Endometrial microvascular endothelial cells (primary cell): ENCODE measurements around the gene SLC22A7. TPM values are rescaled to one million over a fixed set of nuclear protein-coding genes. Genes with fewer than 3 reads are reported as not detected.
"Not testable (repeated sequence)": the region's sequence is repeated elsewhere in the genome, so short reads cannot be mapped to it uniquely, and the experiment has no call there.

ENCODE experiments used
- in situ Hi-C: cut with HindIII; loops from 2 replicates; pipeline ENCODE4 v1.10.0; 2017; ENCODE audit warnings: low sequenced_read_pairs, low pct_unique_long_range_greater_than_20kb; ENCODE audit errors: inconsistent ontology term
- total RNA-seq: library from RNA; depleted of rRNA; stranded (reverse); fragments of >200 nt; gene quantifications from one replicate; pipeline ENCODE4 v1.2.3, GENCODE V29; 2015; ENCODE audit errors: inconsistent ontology term

Gene SLC22A7
- total RNA-seq, 1 donor from 2014 or later = not detected

GRCh38 chr6:43308990-43309477 is 11.0 kb downstream of the SLC22A7 start:
- in situ Hi-C loops = no loop called here

GRCh38 chr6:43310134-43310533 is 12.1 kb downstream of the SLC22A7 start:
- in situ Hi-C loops = no loop called here

DNA sequence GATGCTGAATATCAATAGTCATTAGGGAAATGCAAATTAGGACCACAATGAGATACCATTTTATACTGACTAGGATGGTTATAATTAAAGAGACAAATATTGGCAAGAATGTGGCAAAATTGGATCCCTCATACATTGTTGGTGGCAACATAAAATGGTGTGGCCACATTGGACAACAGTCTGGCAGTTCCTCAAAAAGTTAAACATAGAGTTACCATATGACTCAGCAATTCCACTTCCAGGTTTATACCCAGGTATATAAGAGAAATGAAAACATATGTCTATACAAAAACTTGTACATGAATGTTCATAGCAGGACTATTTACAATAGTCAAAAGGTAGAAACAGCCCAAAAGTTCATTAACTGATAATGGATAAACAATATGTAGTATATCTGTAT is 12.6 kb downstream of the SLC22A7 start:
- in situ Hi-C loops = no loop called here

GRCh38 chr6:43311666-43312065 is 13.6 kb downstream of the SLC22A7 start:
- in situ Hi-C loops = no loop called here

- in situ Hi-C loops = no loop called here
Observed at GRCh38 chr6:43313813-43314212, 15.8 kb downstream of the SLC22A7 start.

- in situ Hi-C loops = no loop called here
Observed at GRCh38 chr6:43318011-43318410, 20.0 kb downstream of the SLC22A7 start.

- in situ Hi-C loops = no loop called here
Observed at GRCh38 chr6:43325876-43326275, 27.8 kb downstream of the SLC22A7 start.

- in situ Hi-C loops = no loop called here
Observed at GRCh38 chr6:43328528-43328927, 30.5 kb downstream of the SLC22A7 start.

GRCh38 chr6:43331470-43331869 is 33.4 kb downstream of the SLC22A7 start:
- in situ Hi-C loops = no loop called here

DNA sequence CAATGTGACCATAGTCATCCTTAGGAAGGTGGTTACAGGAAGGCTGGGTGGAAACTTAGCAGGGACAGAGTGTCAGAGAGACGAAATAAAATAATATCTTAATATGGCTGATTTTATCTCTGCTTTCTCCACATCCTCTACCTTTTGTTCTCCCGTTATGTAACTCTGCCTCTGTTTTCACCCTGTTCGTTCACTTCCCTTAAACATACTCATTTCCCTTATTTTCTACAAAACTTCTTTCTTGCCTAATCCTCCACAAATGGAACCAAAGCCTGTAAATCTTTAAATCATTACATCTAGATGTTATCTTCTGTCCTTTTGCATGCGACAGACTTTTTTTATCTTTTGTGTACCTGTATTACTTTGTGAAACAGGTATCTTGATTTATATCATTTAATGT is 33.8 kb downstream of the SLC22A7 start:
- in situ Hi-C loops = no loop called here

- in situ Hi-C loops = no loop called here
Observed at GRCh38 chr6:43334466-43335095, 36.5 kb downstream of the SLC22A7 start.

DNA sequence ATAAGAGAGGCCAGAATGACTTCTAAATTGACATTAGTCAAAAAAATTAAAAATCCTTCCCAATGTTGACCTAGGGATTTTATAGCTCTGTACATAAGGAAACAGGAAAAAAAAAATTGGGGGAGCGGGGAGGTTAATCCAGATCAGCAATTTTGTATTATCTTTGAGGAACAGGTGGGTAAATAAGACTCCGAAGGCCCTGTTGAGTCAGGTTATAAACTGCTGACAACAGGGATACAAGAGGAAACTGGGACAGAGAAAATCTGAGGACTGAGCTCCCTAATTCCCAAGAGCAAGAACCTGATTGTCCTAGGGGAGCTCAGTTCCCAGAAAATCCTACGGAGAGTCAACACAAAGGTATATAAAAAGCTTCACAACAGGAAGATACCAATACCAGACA is 37.4 kb downstream of the SLC22A7 start:
- in situ Hi-C loops = no loop called here

GRCh38 chr6:43336382-43336781 is 38.3 kb downstream of the SLC22A7 start:
- in situ Hi-C loops = no loop called here

GRCh38 chr6:43338243-43338642 is 40.2 kb downstream of the SLC22A7 start:
- in situ Hi-C loops = no loop called here

DNA sequence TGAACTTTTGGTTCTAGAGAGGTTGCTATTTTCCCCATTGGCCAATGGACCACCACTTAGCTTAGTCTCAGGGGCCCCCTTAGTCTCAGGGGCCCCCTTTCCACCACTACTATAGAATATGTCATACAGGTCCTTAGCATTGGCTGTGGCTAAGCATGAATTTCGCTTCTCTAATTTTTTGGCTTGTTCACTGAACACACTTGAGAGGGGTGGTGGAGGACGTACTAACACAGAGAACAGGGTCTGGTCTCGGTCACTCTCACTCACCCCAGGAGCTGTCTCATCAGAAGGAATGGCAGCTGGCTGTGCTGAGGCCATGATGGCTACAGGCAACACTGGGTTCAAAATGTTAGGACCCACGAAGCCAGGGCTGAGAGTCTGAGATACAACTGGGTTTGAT is 41.1 kb downstream of the SLC22A7 start:
- in situ Hi-C loops = no loop called here

DNA sequence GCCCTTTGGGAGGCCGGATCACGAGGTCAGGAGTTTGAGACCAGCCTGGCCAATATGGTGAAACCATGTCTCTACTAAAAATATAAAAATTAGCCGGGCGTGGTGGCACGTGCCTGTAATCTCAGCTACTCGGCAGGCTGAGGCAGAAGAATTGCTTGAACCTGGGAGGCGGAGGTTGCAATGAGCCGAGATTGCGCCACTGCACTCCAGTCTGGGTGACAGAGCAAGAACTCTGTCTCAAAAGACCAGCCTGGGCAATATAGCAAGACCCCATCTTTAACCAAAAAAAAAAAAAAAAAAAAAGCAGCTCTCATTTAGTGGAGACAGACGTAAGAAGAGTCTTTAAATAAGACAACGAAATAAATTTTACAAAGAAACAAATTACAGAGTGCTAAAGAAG is 48.2 kb downstream of the SLC22A7 start:
- in situ Hi-C loops = not testable (repeated sequence)

- in situ Hi-C loops = no loop called here
Observed at GRCh38 chr6:43347021-43347420, 49.0 kb downstream of the SLC22A7 start.

- in situ Hi-C loops = no loop called here
Observed at GRCh38 chr6:43347444-43347843, 49.4 kb downstream of the SLC22A7 start.

GRCh38 chr6:43351951-43352350 is 53.9 kb downstream of the SLC22A7 start:
- in situ Hi-C loops = not testable (repeated sequence)
